Measurements from ENCODE around the gene ATP6V0B. TPM values are rescaled to one million over a fixed set of nuclear protein-coding genes. Genes with fewer than 3 reads are reported as not detected.

Gene ATP6V0B
- total RNA-seq, 1 donor from 2014 or later, result 39.2 TPM

DNA sequence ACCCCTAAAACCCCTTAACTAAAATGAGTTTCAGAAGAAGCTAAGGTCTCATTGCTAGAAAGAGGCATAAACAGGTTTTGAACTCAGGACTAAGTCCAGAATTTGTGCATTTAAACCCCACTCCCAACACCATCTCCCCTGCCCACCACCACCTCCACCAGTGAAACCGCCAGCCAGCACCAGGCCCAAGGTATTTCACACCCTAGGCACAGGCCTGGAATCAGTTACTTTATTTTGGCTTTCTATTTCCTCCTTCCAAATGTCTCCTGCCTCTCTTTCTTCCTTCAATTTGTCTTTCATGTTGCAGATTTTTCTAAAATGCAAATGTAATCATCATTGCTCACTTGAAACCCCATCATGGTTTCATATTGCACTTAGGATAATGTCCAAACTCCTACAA, 29.9 kb upstream of the ATP6V0B start:
- H3K79me2 ChIP-seq (ENCODE audit: low read depth), result peaks cover 8% of the 10 kb centered on the region
- H2AFZ ChIP-seq (replicated peaks), result no peak overlapping the region
- no peak for TF ChIP-seq EZH2 (IDR thresholded peaks at IDR 0.05)
- no peaks in the 10 kb centered on the region for H3K36me3 ChIP-seq
- no peak for DNase-seq (ENCODE audit: low spot score)
- Mint-ChIP-seq H3K27ac (no peak overlapping the region), H3K9me3 (no peaks in the 10 kb centered on the region), H3K4me1 (peaks cover 20% of the 10 kb centered on the region), H3K36me3 (no peaks in the 10 kb centered on the region), H3K4me3 (peak overlapping the region; percentile 54), H3K27me3 (ENCODE audit: insufficient read depth, low read depth) (peaks cover 5% of the 10 kb centered on the region)
- H3K4me1 ChIP-seq, result peaks cover 13% of the 10 kb centered on the region
- peaks cover 6% of the 10 kb centered on the region for H3F3A ChIP-seq (ENCODE audit: low read depth)
- H3K4me2 ChIP-seq, result no peak overlapping the region
- H4K20me1 ChIP-seq (ENCODE audit: low read depth), result no peaks in the 10 kb centered on the region
- H3K9me3 ChIP-seq (ENCODE audit: low read depth), result no peaks in the 10 kb centered on the region
- H3K4me3 ChIP-seq, result no peak overlapping the region
- H3K9ac ChIP-seq, result no peak overlapping the region
- no peak overlapping the region for H3K27ac ChIP-seq
- no peaks in the 10 kb centered on the region for H3K27me3 ChIP-seq

DNA sequence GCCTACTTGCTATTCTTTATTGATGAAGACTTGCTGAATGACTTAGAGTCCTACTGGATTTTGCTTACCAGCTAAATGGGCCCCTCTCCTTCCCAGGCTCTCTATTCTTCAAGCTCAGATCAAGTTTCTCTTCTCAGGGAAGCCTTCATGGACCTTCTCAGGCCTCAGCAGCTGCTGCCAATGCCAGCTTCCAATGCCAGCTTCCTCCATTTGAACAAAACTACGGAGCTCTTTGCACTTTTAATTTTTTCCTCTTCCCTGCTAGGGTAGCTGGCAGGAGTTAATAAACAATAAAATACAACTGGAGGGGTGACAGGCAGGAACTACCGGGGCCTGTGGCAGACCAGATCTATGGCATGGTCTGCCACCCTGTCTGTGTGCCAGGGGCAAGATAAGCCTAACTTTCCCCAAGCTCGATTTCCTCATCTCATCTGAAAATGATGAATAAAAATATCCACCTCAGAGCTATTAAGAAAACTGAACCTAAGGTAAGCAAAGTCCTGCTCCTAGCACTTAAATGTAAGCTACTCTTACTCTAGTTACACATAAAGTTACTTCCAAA, 29.0 kb upstream of the ATP6V0B start:
- peak overlapping the region; percentile 75 for H3K4me3 ChIP-seq
- H4K20me1 ChIP-seq (ENCODE audit: low read depth), result no peaks in the 10 kb centered on the region
- H2AFZ ChIP-seq (replicated peaks), result peak overlapping the region; percentile 98
- H3K4me2 ChIP-seq, result peak overlapping the region; percentile 93
- Mint-ChIP-seq H3K27ac (peak overlapping the region; percentile 77), H3K4me3 (peak overlapping the region; percentile 90), H3K4me1 (peaks cover 20% of the 10 kb centered on the region), H3K9me3 (no peaks in the 10 kb centered on the region), H3K36me3 (peaks cover 5% of the 10 kb centered on the region), H3K27me3 (ENCODE audit: insufficient read depth, low read depth) (peaks cover 2% of the 10 kb centered on the region)
- H3K36me3 ChIP-seq, result no peaks in the 10 kb centered on the region
- no peak overlapping the region for H3K27ac ChIP-seq
- H3K9me3 ChIP-seq (ENCODE audit: low read depth), result no peaks in the 10 kb centered on the region
- peaks cover 8% of the 10 kb centered on the region for H3K79me2 ChIP-seq (ENCODE audit: low read depth)
- H3K4me1 ChIP-seq, result peaks cover 13% of the 10 kb centered on the region
- no peaks in the 10 kb centered on the region for H3K27me3 ChIP-seq
- no peak for DNase-seq (ENCODE audit: low spot score)
- H3F3A ChIP-seq (ENCODE audit: low read depth), result peaks cover 6% of the 10 kb centered on the region
- H3K9ac ChIP-seq, result no peak overlapping the region
- TF ChIP-seq, protein P1, sequence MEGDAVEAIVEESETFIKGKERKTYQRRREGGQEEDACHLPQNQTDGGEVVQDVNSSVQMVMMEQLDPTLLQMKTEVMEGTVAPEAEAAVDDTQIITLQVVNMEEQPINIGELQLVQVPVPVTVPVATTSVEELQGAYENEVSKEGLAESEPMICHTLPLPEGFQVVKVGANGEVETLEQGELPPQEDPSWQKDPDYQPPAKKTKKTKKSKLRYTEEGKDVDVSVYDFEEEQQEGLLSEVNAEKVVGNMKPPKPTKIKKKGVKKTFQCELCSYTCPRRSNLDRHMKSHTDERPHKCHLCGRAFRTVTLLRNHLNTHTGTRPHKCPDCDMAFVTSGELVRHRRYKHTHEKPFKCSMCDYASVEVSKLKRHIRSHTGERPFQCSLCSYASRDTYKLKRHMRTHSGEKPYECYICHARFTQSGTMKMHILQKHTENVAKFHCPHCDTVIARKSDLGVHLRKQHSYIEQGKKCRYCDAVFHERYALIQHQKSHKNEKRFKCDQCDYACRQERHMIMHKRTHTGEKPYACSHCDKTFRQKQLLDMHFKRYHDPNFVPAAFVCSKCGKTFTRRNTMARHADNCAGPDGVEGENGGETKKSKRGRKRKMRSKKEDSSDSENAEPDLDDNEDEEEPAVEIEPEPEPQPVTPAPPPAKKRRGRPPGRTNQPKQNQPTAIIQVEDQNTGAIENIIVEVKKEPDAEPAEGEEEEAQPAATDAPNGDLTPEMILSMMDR (IDR thresholded peaks at IDR 0.05), result no peak
- TF ChIP-seq EZH2 (IDR thresholded peaks at IDR 0.05) (no peak), EZH2phosphoT487 (IDR thresholded peaks at IDR 0.05) (no peak)

DNA sequence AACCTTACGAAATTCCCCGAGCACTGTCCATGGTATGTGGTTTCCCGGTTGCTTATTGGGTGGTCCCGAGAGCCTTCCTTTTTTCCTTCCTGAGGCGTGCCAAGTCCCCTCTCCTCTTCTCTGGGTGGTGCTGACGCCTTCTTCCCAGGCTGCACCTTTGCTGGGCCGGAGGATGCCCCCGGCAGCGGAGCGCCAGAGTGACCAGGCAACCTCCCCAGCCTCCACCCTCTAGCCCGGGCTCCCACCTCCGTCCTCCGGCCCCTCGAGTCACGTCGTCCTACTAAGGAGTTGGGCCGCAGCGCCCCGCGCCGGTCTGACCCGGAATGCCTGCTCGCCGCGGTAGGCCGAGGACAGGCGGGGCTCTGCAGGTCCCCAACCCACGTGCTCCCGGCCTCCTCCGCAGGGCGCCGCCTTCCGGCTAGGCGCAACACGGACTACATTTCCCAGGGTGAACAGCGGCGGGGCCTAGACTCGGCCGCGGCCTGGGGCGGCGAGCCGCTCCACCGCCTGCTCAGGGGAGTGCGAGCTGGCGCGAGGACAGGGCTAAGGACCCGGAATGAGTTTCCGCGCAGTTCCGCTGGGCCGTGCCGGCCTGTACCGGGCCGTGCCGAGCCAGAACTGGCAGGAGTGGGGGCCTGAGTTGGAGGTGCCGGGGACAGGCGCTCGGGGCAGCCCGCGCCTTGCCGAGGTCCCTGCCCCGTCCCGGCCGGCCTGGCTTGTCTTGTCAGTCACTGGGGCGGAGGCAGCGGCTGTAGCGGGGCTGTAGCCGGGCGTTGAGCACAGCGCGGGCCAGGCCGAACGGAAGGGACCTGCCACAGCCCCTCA, 28.3 kb upstream of the ATP6V0B start, which contains the start of gene IPO13:
Gene IPO13 (plus strand): TSS at position 715 of the 825 bp plus-strand sequence. CDS start 651 bp downstream, outside the sequence.
- Histone ChIP-seq H3K9me3 (ENCODE audit: low read depth) (no peaks in the 10 kb centered on the region), H3F3A (ENCODE audit: low read depth) (peaks cover 6% of the 10 kb centered on the region), H3K4me3 (peak within 1 kb of the TSS; percentile 75), H3K27me3 (no peaks in the 10 kb centered on the region), H3K36me3 (no peaks in the 10 kb centered on the region), H2AFZ (replicated peaks) (peak within 1 kb of the TSS; percentile 98), H3K79me2 (ENCODE audit: low read depth) (peaks cover 8% of the 10 kb centered on the region), H3K9ac (peak within 1 kb of the TSS; percentile 96), H3K4me2 (peak within 1 kb of the TSS; percentile 93), H3K4me1 (peaks cover 13% of the 10 kb centered on the region), H3K27ac (peak within 1 kb of the TSS; percentile 97), H4K20me1 (ENCODE audit: low read depth) (no peaks in the 10 kb centered on the region)
- H3K27me3 Mint-ChIP-seq (ENCODE audit: insufficient read depth, low read depth), result peaks cover 2% of the 10 kb centered on the region
- peaks cover 5% of the 10 kb centered on the region for H3K36me3 Mint-ChIP-seq
- DNase-seq (ENCODE audit: low spot score), result peak; percentile 99
- H3K27ac Mint-ChIP-seq, result peak within 1 kb of the TSS; percentile 91
- peak within 1 kb of the TSS; percentile 90 for H3K4me3 Mint-ChIP-seq
- peaks cover 20% of the 10 kb centered on the region for H3K4me1 Mint-ChIP-seq
- TF ChIP-seq EZH2phosphoT487 (IDR thresholded peaks at IDR 0.05) (no peak), EZH2 (IDR thresholded peaks at IDR 0.05) (no peak)
- TF ChIP-seq, protein P1 (IDR thresholded peaks at IDR 0.05), result peak; percentile 80
- H3K9me3 Mint-ChIP-seq, result no peaks in the 10 kb centered on the region

Measured in neural progenitor cell (in vitro differentiated cells).